SK-N-SH (cell line): Measurements from ENCODE around the gene BMPR1A.

Experiments used
- CHD2 ChIP-seq: fragments of 150-350 bp; IDR thresholded peaks from 2 replicates; pipeline ENCODE4 v1.6.1; 2018; ENCODE audit warnings: low read length; ENCODE audit not compliant: partially characterized antibody
- CTCF ChIP-seq: fragments of 200-600 bp; sonication (generic); IDR thresholded peaks from 2 replicates; pipeline ENCODE4 v1.6.1; 2017; ENCODE audit warnings: antibody characterized with exemption, mild to moderate bottlenecking, moderate library complexity
- EZH2phosphoT487 ChIP-seq: fragments of 200-600 bp; sonication (generic); IDR thresholded peaks from 2 replicates; pipeline ENCODE4 v1.6.1; 2017; ENCODE audit warnings: low read depth, mixed run types, mild to moderate bottlenecking, antibody characterized with exemption, moderate library complexity, borderline replicate concordance
- IRF3 ChIP-seq: fragments of 150-350 bp; IDR thresholded peaks from 2 replicates; pipeline ENCODE4 v1.6.1; 2016; ENCODE audit warnings: mild to moderate bottlenecking, low read depth, low read length
- NFIC ChIP-seq: IDR thresholded peaks from 2 replicates; pipeline ENCODE4 v1.4.0; 2012; ENCODE audit warnings: borderline replicate concordance
- PBX3 ChIP-seq: IDR thresholded peaks from 2 replicates; pipeline ENCODE4; 2012
- POLR2AphosphoS5 ChIP-seq: IDR thresholded peaks from 2 replicates; pipeline ENCODE4 v1.6.1; 2012; ENCODE audit warnings: low read depth, low read length
- TAF1 ChIP-seq: IDR thresholded peaks from 2 replicates; pipeline ENCODE4 v1.6.1; 2012; ENCODE audit warnings: low read depth, mild to moderate bottlenecking, low read length, moderate library complexity, borderline replicate concordance
- USF2 ChIP-seq: fragments of 150-350 bp; IDR thresholded peaks from 2 replicates; pipeline ENCODE4 v1.6.1; 2017; ENCODE audit warnings: antibody characterized with exemption, low read length, low read depth, borderline replicate concordance
- ZBTB33 ChIP-seq: IDR thresholded peaks from 2 replicates; pipeline ENCODE4 v1.4.0; 2012; ENCODE audit warnings: low read depth, borderline replicate concordance

- no peak for TF ChIP-seq POLR2AphosphoS5
- no peak for TF ChIP-seq TAF1
- no peak for TF ChIP-seq CHD2
- TF ChIP-seq NFIC: no peak
- no peak for TF ChIP-seq ZBTB33
- TF ChIP-seq CTCF: no peak
- TF ChIP-seq USF2: no peak
- TF ChIP-seq PBX3: no peak
- no peak for TF ChIP-seq IRF3
- TF ChIP-seq EZH2phosphoT487: no peak
Measured at GRCh38 chr10:86940677-86941076, 184.3 kb downstream of the BMPR1A start.
